Measurements from ENCODE around the gene SLC9A6.

SLC9A6 gene

GRCh38 chrX:136076942-136077341, 91.7 kb downstream of the SLC9A6 start (continued):
- TF ChIP-seq BCL6B (tag by site-specific recombination; IDR thresholded peaks at IDR 0.05) (no peak), ZNF112 (tag by site-specific recombination; IDR thresholded peaks at IDR 0.05) (no peak)

- ChIA-PET CTCF (no interaction called here), POLR2A (no interaction called here)
- Histone ChIP-seq H3K36me3 (ENCODE audit: control insufficient read depth in 2 of 2, insufficient read depth in 1 of 2, low read length in 2 of 2) (no peaks in the 10 kb centered on the region), H3K4me3 (ENCODE audit: low read depth, low read length) (no peak overlapping the region), H3K9me3 (ENCODE audit: control insufficient read depth, insufficient read depth, low read depth, low read length) (no peaks in the 10 kb centered on the region), H3K27ac (ENCODE audit: extremely low read depth, low read depth, low read length) (no peak overlapping the region), H3K4me1 (ENCODE audit: control insufficient read depth, insufficient read depth, low read length) (no peaks in the 10 kb centered on the region)
- TF ChIP-seq MEIS1 (CRISPR knock-in tag; IDR thresholded peaks at IDR 0.05; ENCODE audit: borderline replicate concordance): no peak
- no peak for TF ChIP-seq ZNF140 (tag by site-specific recombination; IDR thresholded peaks at IDR 0.05)
- no peak for TF ChIP-seq ZNF404 (tag by site-specific recombination; IDR thresholded peaks at IDR 0.05)
Observed at GRCh38 chrX:136080766-136081165, 95.5 kb downstream of the SLC9A6 start.

- POLR2A ChIA-PET: interaction anchor here (0.6 kb wide), 1 partner anchor 33 kb away, joined by 3 read pairs; no protein-coding TSS in a partner anchor
- CTCF ChIA-PET: interaction anchor here (0.5 kb wide), 1 partner anchor 76 kb away, joined by 3 read pairs; no protein-coding TSS in a partner anchor
- Histone ChIP-seq H3K36me3 (ENCODE audit: control insufficient read depth in 2 of 2, insufficient read depth in 1 of 2, low read length in 2 of 2) (no peaks in the 10 kb centered on the region), H3K4me1 (ENCODE audit: control insufficient read depth, insufficient read depth, low read length) (no peaks in the 10 kb centered on the region), H3K9me3 (ENCODE audit: control insufficient read depth, insufficient read depth, low read depth, low read length) (no peaks in the 10 kb centered on the region), H3K4me3 (ENCODE audit: low read depth, low read length) (no peak overlapping the region), H3K27ac (ENCODE audit: extremely low read depth, low read depth, low read length) (no peak overlapping the region)
- TF ChIP-seq ZSCAN4 (tag by site-specific recombination; IDR thresholded peaks at IDR 0.05) (no peak), ZNF639 (tag by site-specific recombination; IDR thresholded peaks at IDR 0.05) (no peak), ZNF747 (tag by site-specific recombination; IDR thresholded peaks at IDR 0.05) (no peak), ZNF518A (tag by site-specific recombination; conservative IDR thresholded peaks at IDR 0.05; ENCODE audit: low read depth) (no peak), RBAK (tag by site-specific recombination; IDR thresholded peaks at IDR 0.05) (no peak), GFI1B (tag by site-specific recombination; IDR thresholded peaks at IDR 0.05) (no peak), SALL2 (tag by site-specific recombination; IDR thresholded peaks at IDR 0.05; ENCODE audit: borderline replicate concordance) (no peak), AEBP2 (tag by site-specific recombination; IDR thresholded peaks at IDR 0.05; ENCODE audit: borderline replicate concordance) (no peak), ZBTB8A (tag by site-specific recombination; IDR thresholded peaks at IDR 0.05) (no peak), ZBTB6 (tag by site-specific recombination; IDR thresholded peaks at IDR 0.05) (no peak), ZNF23 (tag by site-specific recombination; IDR thresholded peaks at IDR 0.05; ENCODE audit: borderline replicate concordance) (no peak)
- TF ChIP-seq, protein P1, sequence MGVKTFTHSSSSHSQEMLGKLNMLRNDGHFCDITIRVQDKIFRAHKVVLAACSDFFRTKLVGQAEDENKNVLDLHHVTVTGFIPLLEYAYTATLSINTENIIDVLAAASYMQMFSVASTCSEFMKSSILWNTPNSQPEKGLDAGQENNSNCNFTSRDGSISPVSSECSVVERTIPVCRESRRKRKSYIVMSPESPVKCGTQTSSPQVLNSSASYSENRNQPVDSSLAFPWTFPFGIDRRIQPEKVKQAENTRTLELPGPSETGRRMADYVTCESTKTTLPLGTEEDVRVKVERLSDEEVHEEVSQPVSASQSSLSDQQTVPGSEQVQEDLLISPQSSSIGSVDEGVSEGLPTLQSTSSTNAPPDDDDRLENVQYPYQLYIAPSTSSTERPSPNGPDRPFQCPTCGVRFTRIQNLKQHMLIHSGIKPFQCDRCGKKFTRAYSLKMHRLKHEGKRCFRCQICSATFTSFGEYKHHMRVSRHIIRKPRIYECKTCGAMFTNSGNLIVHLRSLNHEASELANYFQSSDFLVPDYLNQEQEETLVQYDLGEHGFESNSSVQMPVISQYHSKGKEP (tag by site-specific recombination; IDR thresholded peaks at IDR 0.05): no peak
- TF ChIP-seq, protein P2, sequence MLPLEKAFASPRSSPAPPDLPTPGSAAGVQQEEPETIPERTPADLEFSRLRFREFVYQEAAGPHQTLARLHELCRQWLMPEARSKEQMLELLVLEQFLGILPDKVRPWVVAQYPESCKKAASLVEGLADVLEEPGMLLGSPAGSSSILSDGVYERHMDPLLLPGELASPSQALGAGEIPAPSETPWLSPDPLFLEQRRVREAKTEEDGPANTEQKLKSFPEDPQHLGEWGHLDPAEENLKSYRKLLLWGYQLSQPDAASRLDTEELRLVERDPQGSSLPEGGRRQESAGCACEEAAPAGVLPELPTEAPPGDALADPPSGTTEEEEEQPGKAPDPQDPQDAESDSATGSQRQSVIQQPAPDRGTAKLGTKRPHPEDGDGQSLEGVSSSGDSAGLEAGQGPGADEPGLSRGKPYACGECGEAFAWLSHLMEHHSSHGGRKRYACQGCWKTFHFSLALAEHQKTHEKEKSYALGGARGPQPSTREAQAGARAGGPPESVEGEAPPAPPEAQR (tag by site-specific recombination; IDR thresholded peaks at IDR 0.05): no peak
Observed at GRCh38 chrX:136086521-136086920, 101.3 kb downstream of the SLC9A6 start.
